ENCODE measurements around the gene RASA3.

The RASA3 gene

GRCh38 chr13:113973218-113974164, 158.9 kb downstream of the RASA3 start, which contains the start of gene C13orf46:
Gene C13orf46, minus strand, starts transcription at chr13:113974076. Its CDS starts 79 bp downstream, at chr13:113973997.
- DNase-seq, result no peak

GRCh38 chr13:113972451-113973217, 159.8 kb downstream of the RASA3 start:
- no peak for DNase-seq

- no peak for DNase-seq
Measured at GRCh38 chr13:113971471-113972231, 160.8 kb downstream of the RASA3 start.

- DNase-seq, result no peak
Measured at GRCh38 chr13:113970810-113971470, 161.5 kb downstream of the RASA3 start.

GRCh38 chr13:113969973-113970611, 162.3 kb downstream of the RASA3 start:
- DNase-seq, result no peak

GRCh38 chr13:113969311-113969972, 163.0 kb downstream of the RASA3 start:
- no peak for DNase-seq

- no peak for DNase-seq
Measured at GRCh38 chr13:113968463-113969310, 163.7 kb downstream of the RASA3 start.

- no peak for DNase-seq
Measured at GRCh38 chr13:113967729-113968462, 164.5 kb downstream of the RASA3 start.

- no peak for DNase-seq
Measured at GRCh38 chr13:113967206-113967720, 165.2 kb downstream of the RASA3 start.

- no peak for DNase-seq
Measured at GRCh38 chr13:113965968-113966884, 166.2 kb downstream of the RASA3 start.

GRCh38 chr13:113965383-113965874, 167.0 kb downstream of the RASA3 start:
- no peak for DNase-seq

GRCh38 chr13:113964251-113964995, 168.0 kb downstream of the RASA3 start:
- DNase-seq, result no peak

GRCh38 chr13:113963376-113963775, 169.0 kb downstream of the RASA3 start:
- no peak for DNase-seq

GRCh38 chr13:113962975-113963374, 169.4 kb downstream of the RASA3 start:
- DNase-seq, result no peak

GRCh38 chr13:113962386-113962785, 170.0 kb downstream of the RASA3 start:
- no peak for DNase-seq

- no peak for DNase-seq
Measured at GRCh38 chr13:113960276-113960948, 172.0 kb downstream of the RASA3 start.

- no peak for DNase-seq
Measured at GRCh38 chr13:113959198-113959597, 173.2 kb downstream of the RASA3 start.
